Measurements from ENCODE around the gene ATP9A.
"Not testable (repeated sequence)": the region's sequence is repeated elsewhere in the genome, so short reads cannot be mapped to it uniquely, and the experiment has no call there.

Gene ATP9A, protein sequence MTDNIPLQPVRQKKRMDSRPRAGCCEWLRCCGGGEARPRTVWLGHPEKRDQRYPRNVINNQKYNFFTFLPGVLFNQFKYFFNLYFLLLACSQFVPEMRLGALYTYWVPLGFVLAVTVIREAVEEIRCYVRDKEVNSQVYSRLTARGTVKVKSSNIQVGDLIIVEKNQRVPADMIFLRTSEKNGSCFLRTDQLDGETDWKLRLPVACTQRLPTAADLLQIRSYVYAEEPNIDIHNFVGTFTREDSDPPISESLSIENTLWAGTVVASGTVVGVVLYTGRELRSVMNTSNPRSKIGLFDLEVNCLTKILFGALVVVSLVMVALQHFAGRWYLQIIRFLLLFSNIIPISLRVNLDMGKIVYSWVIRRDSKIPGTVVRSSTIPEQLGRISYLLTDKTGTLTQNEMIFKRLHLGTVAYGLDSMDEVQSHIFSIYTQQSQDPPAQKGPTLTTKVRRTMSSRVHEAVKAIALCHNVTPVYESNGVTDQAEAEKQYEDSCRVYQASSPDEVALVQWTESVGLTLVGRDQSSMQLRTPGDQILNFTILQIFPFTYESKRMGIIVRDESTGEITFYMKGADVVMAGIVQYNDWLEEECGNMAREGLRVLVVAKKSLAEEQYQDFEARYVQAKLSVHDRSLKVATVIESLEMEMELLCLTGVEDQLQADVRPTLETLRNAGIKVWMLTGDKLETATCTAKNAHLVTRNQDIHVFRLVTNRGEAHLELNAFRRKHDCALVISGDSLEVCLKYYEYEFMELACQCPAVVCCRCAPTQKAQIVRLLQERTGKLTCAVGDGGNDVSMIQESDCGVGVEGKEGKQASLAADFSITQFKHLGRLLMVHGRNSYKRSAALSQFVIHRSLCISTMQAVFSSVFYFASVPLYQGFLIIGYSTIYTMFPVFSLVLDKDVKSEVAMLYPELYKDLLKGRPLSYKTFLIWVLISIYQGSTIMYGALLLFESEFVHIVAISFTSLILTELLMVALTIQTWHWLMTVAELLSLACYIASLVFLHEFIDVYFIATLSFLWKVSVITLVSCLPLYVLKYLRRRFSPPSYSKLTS

GRCh38 chr20:51767867-51768758 lies at the start of gene ATP9A:
TSS of gene ATP9A (minus strand) at chr20:51768390. CDS start at chr20:51768369, 21 bp downstream.
- peaks cover 0 to 5% (median 0%) of the 10 kb centered on the region in 11 experiments; a peak in 5 of 22 replicates for H3K9me3 ChIP-seq (replicated peaks in 1 of 11)
- H3K4me2 ChIP-seq, result peak within 1 kb of the TSS; percentile 50 to 70 (median 58); a peak in 19 of 22 replicates
- peak within 1 kb of the TSS in 1 of 11 experiments; percentile 57; a peak in 2 of 22 replicates for H3K9ac ChIP-seq
- no peaks in the 10 kb centered on the region for H4K20me1 ChIP-seq
- H3K4me3 ChIP-seq, result peak within 1 kb of the TSS in 7 of 10 experiments; percentile 46 to 63 (median 53); a peak in 14 of 20 replicates
- no peaks in the 10 kb centered on the region for H3K36me3 ChIP-seq
- no peak for TF ChIP-seq Cebpa-rat (IDR thresholded peaks at IDR 0.05)
- H3K4me1 ChIP-seq, result peaks cover 6 to 31% (median 23%) of the 10 kb centered on the region in 10 experiments; a peak in 19 of 20 replicates
- H3K27me3 ChIP-seq, result peaks cover 0 to 4% (median 0%) of the 10 kb centered on the region in 11 experiments; a peak in 1 of 22 replicates
- H3K27ac ChIP-seq, result no peak within 1 kb of the TSS

GRCh38 chr20:51816856-51817255 lies 48.7 kb upstream of the ATP9A start:
- not testable (repeated sequence) for H3K27me3 ChIP-seq; H4K20me1 ChIP-seq; H3K4me3 ChIP-seq; H3K36me3 ChIP-seq; H3K4me2 ChIP-seq; H3K9ac ChIP-seq; H3K9me3 ChIP-seq (replicated peaks in 1 of 11); H3K27ac ChIP-seq
- H3K4me1 ChIP-seq, result peaks cover 0 to 19% (median 10%) of the 10 kb centered on the region in 10 experiments; a peak in 14 of 20 replicates

DNA sequence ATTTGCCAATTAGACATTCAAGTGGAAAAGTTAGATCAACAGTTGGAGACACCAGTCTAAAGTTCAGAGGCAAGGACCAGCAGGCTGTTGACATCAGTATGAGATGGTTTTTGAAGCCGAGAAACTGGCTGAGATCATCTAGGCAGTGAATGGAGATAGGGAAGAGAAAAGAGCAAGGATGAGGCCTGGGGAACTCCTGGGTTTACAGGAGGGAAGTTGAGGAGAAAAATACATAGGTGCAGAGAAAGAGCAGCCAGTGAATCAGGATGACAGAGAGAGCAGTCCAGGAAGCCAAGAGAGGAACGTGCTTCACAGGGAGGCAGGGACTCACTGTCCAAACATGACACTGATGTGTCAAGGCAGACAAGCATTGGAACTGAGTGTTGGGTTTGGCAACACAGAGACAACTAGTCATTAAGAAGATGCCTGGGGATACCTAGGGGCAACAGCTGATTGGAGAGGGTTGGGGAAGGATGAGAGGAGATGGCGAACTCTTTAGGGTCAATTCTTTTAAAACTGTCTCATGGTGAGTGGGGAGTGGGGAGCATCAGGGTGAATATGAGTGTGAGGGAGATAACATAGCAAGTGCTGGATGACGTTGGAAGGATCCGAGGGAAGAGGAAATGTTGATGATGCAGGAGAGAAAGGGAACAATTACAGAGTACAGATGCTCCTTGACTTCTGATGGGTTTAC lies 47.3 kb upstream of the ATP9A start:
- Histone ChIP-seq H3K9me3 (replicated peaks in 1 of 11) (peaks cover 0 to 3% (median 0%) of the 10 kb centered on the region in 11 experiments; a peak in 1 of 22 replicates), H3K4me3 (no peak overlapping the region), H3K36me3 (no peaks in the 10 kb centered on the region), H3K27me3 (no peaks in the 10 kb centered on the region), H3K4me1 (peaks cover 0 to 7% (median 0%) of the 10 kb centered on the region in 10 experiments; a peak in 2 of 20 replicates), H4K20me1 (no peaks in the 10 kb centered on the region), H3K9ac (no peak overlapping the region), H3K27ac (no peak overlapping the region), H3K4me2 (no peak overlapping the region)
- TF ChIP-seq Cebpa-rat (IDR thresholded peaks at IDR 0.05), result no peak

GRCh38 chr20:51812861-51813260 lies 44.7 kb upstream of the ATP9A start:
- Histone ChIP-seq H3K4me3 (no peak overlapping the region), H3K27me3 (no peaks in the 10 kb centered on the region), H3K9me3 (replicated peaks in 1 of 11) (no peaks in the 10 kb centered on the region), H4K20me1 (no peaks in the 10 kb centered on the region), H3K36me3 (no peaks in the 10 kb centered on the region), H3K9ac (no peak overlapping the region), H3K4me1 (no peaks in the 10 kb centered on the region), H3K4me2 (no peak overlapping the region), H3K27ac (no peak overlapping the region)
- TF ChIP-seq Cebpa-rat (IDR thresholded peaks at IDR 0.05), result no peak

GRCh38 chr20:51811514-51812128 lies 43.4 kb upstream of the ATP9A start:
- H3K27me3 ChIP-seq, result no peaks in the 10 kb centered on the region
- H3K4me2 ChIP-seq, result no peak overlapping the region
- TF ChIP-seq Cebpa-rat (IDR thresholded peaks at IDR 0.05), result no peak
- H3K9me3 ChIP-seq (replicated peaks in 1 of 11), result no peaks in the 10 kb centered on the region
- H3K4me3 ChIP-seq, result no peak overlapping the region
- H4K20me1 ChIP-seq, result no peaks in the 10 kb centered on the region
- no peaks in the 10 kb centered on the region for H3K4me1 ChIP-seq
- no peak overlapping the region for H3K27ac ChIP-seq
- H3K9ac ChIP-seq, result no peak overlapping the region
- no peaks in the 10 kb centered on the region for H3K36me3 ChIP-seq

- Histone ChIP-seq H3K9me3 (replicated peaks in 1 of 11) (no peaks in the 10 kb centered on the region), H3K27me3 (no peaks in the 10 kb centered on the region), H3K4me1 (no peaks in the 10 kb centered on the region), H4K20me1 (no peaks in the 10 kb centered on the region), H3K4me3 (no peak overlapping the region), H3K9ac (no peak overlapping the region), H3K36me3 (no peaks in the 10 kb centered on the region), H3K4me2 (no peak overlapping the region), H3K27ac (no peak overlapping the region)
- peak in 4 of 11 experiments; percentile 39 to 73 (median 52); a peak in 6 of 22 replicates for TF ChIP-seq Cebpa-rat (IDR thresholded peaks at IDR 0.05)
These were observed 42.8 kb upstream of the ATP9A start for GRCh38 chr20:51811042-51811355.

- Histone ChIP-seq H3K4me2 (no peak overlapping the region), H3K4me1 (no peaks in the 10 kb centered on the region), H3K36me3 (no peaks in the 10 kb centered on the region), H3K9me3 (replicated peaks in 1 of 11) (no peaks in the 10 kb centered on the region), H3K27ac (no peak overlapping the region), H3K4me3 (no peak overlapping the region), H3K27me3 (no peaks in the 10 kb centered on the region), H4K20me1 (no peaks in the 10 kb centered on the region), H3K9ac (no peak overlapping the region)
- TF ChIP-seq Cebpa-rat (IDR thresholded peaks at IDR 0.05), result no peak
These were observed 42.2 kb upstream of the ATP9A start for GRCh38 chr20:51810155-51811041.
